Adrenal gland (tissue), 5 donors: ENCODE measurements around the gene MYO18A.

ENCODE experiments used
- POLR2A ChIP-seq, 2 donors: fragments of 450-650 bp; IDR thresholded peaks; one replicate each; pipeline ENCODE4 v1.6.1; 2017; ENCODE audit warnings: antibody characterized with exemption in 2 of 2, mild to moderate bottlenecking in 2 of 2, moderate library complexity in 1 of 2
- TF ChIP-seq, protein P1 (sequence below), 6 experiments: fragments of 450-650 bp in 4 of 6; fragments of 200-600 bp in 2 of 6; sonication (generic) in 1 of 6; IDR thresholded peaks; 1 replicate in 5 of 6; 2 replicates in 1 of 6; pipeline versions ENCODE4 v1.5.1 to v1.8.0; 2016 to 2021; ENCODE audit warnings: antibody characterized with exemption in 6 of 6, mild to moderate bottlenecking in 2 of 6, moderate library complexity in 1 of 6
- donor health status: DM: no; HTN: no; CAD: no.

- TF ChIP-seq, protein P1, sequence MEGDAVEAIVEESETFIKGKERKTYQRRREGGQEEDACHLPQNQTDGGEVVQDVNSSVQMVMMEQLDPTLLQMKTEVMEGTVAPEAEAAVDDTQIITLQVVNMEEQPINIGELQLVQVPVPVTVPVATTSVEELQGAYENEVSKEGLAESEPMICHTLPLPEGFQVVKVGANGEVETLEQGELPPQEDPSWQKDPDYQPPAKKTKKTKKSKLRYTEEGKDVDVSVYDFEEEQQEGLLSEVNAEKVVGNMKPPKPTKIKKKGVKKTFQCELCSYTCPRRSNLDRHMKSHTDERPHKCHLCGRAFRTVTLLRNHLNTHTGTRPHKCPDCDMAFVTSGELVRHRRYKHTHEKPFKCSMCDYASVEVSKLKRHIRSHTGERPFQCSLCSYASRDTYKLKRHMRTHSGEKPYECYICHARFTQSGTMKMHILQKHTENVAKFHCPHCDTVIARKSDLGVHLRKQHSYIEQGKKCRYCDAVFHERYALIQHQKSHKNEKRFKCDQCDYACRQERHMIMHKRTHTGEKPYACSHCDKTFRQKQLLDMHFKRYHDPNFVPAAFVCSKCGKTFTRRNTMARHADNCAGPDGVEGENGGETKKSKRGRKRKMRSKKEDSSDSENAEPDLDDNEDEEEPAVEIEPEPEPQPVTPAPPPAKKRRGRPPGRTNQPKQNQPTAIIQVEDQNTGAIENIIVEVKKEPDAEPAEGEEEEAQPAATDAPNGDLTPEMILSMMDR (IDR thresholded peaks at IDR 0.05): no peak
- no peak for TF ChIP-seq POLR2A (IDR thresholded peaks at IDR 0.05)
Observed at GRCh38 chr17:29073045-29073444, 107.2 kb downstream of the MYO18A start.
